HG03103 (cell line): ENCODE measurements around the gene RFPL4A.

Source experiments
- ATAC-seq: cut with Tn5 transposase; IDR thresholded peaks from one replicate; pipeline ENCODE4 v1.9.1; 2021; ENCODE audit warnings: low read depth; ENCODE audit not compliant: unreplicated experiment

RFPL4A gene

GRCh38 chr19:55801416-55801815, 42.5 kb downstream of the RFPL4A start:
- no peak for ATAC-seq

- ATAC-seq, result no peak
These were observed 43.4 kb downstream of the RFPL4A start for GRCh38 chr19:55802281-55802680.

- ATAC-seq, result no peak
These were observed 50.6 kb downstream of the RFPL4A start for GRCh38 chr19:55809381-55810058.

GRCh38 chr19:55811340-55811739, 52.4 kb downstream of the RFPL4A start:
- no peak for ATAC-seq

GRCh38 chr19:55812449-55812848, 53.6 kb downstream of the RFPL4A start:
- no peak for ATAC-seq
